ENCODE measurements around the gene TGFB1.

The TGFB1 gene

DNA sequence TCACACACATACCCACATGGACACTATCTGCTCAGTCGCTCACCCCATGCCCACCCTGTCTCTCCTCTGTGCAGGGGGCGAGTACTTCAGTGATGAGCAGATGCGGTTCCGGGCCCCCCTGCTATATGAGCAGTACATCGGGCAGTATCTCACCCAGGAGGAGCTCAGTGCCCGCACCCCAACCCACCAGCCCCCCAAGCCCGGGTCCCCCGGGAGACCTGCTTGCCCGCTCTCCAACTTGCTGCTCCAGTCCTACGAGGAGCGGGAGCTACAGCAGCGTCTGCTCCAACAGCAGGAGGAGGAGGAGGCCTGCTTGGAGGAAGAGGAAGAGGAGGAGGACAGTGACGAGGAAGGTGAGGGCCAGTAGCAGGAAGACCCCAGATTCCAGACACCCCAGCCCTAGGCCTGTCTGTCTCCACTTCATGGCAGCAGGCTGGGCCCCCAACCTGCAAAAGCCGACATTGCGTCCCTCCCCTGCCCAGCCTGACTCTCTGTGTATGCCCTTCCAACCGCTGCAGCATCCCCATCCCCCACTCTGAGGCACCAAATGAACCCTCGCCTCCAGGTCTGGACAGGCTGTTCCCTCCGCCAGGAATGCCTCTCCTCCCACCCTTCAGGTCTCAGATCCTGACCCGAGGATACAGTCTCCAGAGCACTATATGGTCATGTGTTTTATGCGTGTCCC lies 34.1 kb downstream of the TGFB1 start:
- DNase-seq, result no peak

DNA sequence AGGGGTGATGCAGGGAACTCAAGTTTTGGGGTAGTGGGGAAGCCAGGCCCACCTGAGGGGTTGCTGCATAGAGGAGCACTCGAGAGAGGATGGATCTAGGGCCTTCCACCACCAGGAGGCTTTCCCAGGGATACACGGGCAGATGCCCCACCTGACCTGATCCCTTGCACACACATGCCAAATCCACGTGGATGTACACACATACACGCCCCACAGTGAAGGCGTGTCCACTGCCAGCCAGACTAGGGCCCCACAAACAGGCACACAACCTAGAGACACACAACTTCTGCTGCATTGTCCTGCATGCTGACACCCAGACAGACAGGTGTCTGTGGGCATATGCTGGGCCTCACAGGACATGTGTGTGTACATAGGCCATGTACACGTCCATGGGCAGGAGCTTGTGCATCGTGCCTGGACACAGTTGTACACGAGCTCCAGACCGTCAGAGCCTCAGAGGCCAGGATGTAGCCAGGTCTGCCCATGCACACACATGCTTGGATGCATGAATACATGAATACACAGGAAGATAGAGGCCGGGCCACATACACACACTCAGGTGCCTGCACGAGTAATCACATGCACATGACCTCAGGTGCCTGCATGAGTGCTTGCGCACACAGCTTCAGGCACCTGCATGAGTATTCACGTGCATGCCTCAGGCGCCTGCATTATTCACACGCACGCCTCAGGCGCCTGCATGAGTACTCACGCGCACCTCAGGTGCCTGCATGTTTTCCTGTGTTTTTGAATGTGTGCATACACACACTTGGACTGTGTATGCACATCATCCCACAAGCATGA lies 34.8 kb downstream of the TGFB1 start:
- no peak for DNase-seq

DNA sequence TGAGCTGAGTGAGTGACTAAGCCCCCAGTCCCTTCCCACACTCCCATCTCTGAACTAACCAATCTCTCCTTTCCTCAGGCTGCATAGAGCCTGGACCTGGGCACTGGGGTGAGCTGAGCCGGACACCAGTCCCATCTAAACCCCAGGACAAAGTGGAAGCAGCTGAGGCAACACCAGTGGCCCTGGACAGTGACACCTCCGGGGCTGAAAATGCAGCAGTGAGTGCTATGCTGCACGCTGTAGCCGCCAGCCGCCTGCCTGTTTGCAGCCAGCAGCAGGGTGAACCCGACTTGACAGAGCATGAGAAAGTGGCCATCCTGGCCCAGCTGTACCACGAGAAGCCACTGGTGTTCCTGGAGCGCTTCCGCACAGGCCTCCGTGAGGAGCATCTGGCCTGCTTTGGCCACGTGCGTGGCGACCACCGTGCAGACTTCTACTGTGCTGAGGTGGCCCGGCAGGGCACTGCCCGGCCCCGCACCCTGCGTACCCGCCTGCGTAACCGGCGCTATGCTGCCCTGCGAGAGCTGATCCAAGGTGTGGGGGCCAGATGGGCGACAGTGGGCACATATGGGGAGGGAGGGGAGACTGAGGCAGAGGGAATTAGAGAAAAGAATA lies 37.3 kb downstream of the TGFB1 start:
- no peak for DNase-seq

DNA sequence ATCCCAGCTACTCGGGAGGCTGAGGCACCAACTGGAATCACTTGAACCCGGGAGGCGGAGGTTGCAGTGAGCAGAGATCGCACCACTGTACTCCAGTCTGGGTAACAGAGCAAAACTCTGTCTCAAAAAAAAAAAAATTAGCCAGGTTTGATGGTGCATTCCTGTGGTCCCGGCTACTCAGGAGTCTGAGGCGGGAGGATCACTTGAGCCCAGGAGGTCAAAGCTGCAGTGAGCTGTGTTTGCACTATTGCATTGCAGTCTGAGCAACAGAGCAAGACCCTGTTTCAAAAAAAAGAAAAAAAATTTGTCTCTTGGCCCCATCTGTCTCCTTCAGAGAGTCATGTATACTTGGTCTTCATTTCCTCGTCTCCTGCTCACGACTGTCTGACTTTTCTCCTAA lies 42.1 kb downstream of the TGFB1 start:
- DNase-seq, result no peak

DNA sequence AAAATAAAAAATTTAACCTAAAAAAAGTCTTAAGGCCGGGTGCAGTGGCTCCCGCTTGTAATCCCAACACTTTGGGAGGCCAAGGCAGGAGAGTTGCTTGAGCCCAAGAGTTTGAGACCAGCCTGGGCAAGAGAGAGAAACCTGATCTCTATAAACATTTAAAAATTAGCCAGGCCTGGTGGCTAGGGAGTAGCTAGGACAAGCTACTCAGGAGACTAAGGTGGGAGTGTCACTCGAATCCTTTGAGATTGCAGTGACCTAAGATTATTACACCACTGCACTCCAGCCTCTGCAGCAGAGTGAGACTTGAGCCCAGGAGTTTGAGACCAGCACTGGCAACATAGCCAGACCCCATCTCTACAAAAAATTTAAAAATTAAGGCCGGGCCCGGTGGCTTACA lies 42.6 kb downstream of the TGFB1 start:
- DNase-seq, result no peak

DNA sequence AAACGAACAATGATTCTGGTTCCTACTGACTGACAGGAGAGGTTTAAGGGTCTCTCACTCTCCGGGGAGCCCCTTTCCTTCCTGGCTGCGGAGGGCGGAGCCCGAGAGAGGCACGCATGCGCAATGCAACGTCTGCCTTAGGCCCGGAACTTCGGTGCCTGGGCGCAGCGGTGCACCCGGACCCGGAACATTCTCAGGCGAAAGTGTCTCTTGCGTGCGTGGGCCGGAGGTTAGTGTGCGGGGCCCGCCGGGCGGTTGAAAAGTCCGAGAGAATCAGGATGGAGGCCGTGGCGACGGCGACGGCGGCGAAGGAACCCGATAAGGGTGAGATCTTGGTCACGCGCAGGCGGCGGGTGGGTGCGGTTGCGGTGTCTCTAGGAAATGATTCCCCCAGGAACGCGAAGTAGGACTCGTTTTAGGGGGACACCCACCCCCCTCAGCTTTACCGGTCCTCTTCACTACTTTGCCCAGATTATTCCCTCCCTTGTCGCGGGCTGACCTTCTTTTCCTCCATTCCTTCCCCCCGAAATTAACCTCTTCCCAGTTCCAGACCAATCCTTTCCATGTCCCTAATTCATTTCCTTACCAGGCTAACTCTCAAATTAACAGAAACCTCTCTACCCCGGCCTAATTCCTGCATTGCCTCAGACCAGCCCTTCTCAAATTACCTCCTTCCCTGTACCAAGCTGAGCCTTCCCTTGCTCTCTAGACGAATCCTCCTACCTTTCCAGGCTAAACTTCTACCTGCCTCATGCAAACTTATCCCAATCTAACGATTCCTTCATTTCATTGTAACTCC lies 43.5 kb downstream of the TGFB1 start, which contains the start of gene CCDC97:
Gene CCDC97 (plus strand): TSS at position 140 of the 799 bp plus-strand sequence. CDS start 139 bp downstream, at position 279.
- peak; percentile 81 for DNase-seq

DNA sequence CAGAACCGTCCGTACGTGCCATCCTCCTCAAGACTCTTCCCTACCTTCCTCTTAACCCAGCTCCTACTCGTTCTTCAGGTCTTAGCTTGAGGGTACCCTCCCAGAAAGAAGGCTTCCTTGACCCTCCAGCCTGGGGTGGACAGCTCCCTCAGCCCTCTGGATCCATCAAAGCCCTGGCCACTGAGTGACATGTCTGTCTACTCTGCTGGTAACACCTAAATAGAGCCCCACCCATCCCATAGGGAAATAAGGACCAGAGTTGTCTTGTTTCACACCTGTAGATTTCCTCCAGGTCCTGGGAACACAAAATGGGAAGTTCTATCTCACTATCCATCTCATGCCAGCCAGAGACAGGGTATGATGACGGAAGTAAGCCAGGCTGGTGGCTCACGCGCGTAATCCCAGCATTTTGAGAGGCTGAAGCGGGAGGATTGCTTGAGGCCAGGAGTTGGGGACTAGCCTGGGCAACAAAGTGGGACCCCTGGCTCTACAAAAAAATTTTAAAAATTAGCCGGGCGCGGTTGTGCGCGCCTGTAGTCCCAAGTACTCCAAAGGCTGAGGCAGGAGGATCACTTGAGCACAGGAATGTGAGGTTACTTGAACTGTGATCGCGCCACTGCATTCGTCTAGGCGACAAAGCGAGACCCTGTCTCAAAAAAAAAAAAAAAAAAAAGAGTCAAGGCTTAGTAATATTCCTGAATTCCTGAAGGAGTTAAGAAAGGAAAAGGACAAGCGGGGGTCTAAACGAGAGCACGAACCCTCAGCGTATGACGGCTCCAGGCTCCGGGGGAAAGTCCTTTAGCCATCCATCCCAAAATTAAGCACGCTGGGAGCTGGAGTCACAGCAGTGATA lies 44.3 kb downstream of the TGFB1 start:
- DNase-seq, result no peak

DNA sequence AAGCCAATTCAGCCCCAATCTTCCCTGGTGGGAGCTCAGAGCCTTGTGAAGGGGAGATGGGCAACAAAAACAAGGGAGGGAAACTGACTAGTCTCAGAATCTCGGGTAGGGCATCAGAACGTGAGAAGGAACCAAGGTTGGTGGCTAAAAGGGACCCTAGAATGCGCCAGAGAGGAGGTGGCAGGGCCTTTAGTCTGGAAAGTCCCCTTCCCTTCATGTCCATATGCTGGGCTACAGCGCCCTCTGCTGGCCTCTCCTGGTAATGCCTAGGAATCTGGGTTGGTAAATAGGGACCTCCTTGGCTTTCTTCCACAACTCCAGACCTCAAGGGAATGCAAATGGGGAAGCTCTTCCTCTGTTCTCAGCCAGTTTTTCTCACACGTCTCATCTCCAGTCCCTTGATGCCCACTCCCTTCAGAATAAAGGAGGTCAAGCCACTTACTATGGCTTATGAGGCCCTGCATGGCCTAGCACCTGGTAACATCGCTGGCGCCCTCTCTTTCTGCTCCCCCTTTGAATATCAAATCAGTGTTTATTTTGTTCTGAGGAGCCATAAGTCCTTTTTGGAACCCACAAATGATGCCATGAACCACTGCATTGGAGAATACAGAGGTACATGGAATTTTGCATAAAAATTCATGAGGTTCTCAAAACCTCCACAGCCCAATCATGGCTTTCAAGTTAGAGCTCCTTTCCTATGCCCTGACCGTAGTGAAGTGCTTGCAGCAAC lies 45.1 kb downstream of the TGFB1 start:
- DNase-seq, result peak; percentile 86

DNA sequence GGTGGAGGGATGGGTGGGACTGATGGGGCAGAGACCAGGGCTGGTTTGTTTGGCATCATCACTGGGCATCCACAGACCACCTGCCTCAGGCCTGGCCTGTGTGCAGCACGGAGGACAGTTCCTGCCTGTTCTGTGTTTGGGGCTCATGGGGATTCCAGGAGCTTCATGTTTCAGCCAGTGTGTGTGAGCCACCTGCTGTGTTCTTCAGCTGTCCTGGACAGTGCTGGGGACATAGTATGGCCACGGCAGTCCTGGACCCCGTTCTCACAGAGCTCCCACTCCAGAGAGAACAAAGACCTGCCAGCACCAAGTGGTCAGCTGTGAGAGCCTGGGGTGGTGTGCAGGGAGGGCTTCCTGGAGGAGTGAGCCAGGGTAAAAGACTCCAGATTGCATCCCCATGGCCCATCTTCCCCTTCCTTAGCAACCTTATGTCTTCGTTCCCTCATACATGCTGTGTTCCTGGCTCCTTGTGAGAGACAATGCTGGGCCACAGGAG lies 45.7 kb downstream of the TGFB1 start:
- no peak for DNase-seq

DNA sequence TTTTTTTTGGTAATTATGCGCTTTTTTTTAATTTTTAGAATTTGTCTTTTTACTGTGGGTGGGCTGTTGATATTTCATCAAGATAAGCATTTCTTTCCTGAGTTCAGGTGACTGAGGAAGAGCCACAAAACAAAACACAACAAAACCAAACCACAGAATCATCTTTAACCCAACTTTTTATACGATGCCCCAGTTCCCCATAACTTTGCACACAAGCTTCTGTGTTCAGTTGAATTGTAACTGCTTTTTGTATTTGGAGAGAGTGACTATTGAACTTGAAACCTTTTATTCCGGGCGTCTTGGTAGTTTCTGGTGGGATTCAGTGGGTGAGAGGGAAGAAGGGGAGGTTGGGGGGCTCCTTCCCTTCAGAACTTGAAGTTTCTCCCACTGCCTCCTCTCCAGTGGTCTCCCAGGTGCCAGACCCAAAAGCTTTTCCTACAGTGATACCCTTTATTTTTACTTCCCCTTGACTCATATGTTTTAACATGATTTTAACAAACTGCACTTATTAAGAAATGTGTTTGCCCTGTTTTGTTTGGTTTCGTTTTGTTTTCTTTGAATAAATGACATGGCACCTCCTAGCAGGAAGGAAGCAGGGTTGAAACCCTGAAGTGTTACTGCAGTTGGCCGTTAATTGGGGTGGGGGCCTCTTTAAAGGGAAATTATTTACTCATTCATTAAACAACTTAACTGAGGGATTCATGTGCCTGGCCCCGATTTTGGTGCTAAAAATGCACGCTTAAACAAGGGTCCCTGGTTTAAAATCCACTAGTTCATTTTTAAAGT lies 46.4 kb downstream of the TGFB1 start:
- no peak for DNase-seq

DNA sequence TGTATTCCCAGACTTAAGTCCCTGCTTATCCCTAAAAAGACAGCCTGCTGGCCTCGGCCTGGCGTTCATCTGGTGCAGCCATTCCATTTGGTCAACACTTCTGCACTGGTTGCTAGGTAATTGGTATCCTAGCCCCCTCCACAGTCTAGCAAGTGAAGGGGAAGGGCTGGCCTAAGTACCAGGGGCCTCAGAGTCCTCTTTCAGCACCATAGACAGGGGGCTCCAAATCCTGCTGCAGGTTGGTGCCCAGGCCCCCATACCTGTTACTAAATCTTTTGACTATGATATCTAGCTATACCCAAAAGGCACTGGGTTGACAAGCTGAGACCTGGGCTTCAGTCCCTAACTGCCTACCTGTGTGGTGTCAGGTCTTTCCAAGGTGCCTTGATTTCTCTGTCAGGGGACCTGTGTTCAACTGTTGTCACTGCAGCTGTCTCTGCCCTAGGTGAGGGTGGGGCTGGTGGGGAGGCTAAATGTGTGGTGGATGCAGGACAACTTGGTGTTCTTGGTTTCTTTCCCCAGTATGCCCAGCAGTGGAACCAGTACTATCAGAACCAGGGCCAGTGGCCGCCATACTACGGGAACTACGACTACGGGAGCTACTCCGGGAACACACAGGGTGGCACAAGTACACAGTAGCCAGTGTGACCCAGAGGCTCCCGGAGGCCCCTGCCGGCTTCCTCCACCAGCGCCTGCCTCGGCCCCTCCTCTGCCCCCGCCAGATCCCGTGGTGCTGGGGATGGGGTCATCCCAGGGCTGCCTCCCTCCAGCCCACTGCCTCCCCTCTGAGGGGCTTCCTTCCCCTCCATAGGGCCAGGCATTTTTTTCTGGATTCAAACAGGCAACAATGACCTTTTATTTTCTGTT lies 47.6 kb downstream of the TGFB1 start:
- DNase-seq, result no peak

DNA sequence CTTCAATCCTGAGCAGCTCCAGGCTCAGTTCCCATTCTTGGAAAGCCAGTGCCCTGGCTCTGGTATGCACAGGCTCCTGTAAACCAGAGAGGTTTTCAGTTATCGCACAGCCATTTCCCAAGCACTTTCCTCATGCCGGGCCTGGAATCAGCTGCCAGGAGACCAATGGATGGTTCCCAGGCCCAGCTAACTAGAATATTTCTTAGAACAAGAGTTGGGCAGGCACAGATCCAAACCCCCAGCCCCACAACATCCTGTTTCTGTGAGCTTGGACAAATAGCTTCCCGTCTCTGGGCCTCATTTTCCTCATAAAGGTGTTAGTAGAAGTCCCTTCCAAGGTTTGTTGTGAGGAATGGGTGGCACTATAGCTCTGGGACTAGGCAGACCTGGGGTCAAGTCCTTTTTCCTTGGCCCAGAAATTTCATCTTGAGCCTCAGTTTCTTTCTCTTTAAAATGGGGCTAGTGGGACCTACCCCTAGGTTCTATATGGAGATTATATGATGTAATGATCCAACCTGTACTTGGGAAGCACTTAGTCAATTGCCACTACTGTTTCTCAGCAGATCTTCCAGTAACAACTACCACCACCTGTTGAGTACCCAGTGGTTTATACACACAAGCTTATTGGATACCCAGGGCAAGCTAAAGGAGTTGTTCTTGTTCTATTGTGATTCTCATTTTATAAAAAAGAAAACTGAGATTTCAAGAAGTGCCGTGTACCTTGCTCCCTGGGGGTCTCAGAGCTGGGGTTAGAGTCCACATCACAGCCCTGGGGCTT lies 48.8 kb downstream of the TGFB1 start:
- no peak for DNase-seq

DNA sequence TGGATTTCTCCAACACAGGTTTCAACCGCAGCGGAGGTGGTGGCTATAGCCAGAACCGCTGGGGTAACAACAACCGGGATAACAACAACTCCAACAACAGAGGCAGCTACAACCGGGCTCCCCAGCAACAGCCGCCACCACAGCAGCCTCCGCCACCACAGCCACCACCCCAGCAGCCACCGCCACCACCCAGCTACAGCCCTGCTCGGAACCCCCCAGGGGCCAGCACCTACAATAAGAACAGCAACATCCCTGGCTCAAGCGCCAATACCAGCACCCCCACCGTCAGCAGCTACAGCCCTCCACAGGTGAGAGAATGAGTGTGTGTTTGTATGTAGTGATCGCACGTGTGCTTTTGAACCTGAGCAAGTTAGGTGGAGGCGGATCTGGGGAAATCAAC lies 49.8 kb downstream of the TGFB1 start:
- DNase-seq, result no peak

DNA sequence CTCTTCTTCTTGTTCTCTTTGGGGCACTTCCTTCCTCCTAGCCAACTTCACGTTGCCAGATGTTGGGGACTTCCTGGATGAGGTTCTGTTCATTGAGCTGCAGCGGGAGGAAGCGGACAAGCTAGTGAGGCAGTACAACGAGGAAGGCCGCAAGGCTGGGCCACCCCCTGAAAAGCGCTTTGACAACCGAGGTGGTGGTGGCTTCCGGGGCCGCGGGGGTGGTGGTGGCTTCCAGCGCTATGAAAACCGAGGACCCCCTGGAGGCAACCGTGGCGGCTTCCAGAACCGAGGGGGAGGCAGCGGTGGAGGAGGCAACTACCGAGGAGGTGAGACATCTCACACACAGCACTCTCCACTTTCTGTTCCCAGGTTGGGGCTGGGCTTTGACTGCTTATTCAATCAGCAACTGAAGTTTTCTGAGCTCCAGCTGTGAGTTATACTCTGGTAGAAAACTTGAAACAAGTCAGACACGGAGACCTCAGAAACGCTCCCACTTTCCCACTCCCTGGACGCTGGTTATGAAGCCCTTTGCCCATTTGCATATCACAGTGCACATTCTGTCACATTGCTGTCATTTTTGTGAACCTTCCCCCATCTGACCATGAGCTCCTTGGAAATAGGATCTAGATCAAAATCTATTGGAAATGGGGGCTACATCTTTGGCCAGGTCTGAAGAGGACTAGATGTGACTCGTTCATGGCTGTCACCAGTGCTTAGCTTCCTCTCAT lies 50.9 kb downstream of the TGFB1 start:
- peak; percentile 50 for DNase-seq

DNA sequence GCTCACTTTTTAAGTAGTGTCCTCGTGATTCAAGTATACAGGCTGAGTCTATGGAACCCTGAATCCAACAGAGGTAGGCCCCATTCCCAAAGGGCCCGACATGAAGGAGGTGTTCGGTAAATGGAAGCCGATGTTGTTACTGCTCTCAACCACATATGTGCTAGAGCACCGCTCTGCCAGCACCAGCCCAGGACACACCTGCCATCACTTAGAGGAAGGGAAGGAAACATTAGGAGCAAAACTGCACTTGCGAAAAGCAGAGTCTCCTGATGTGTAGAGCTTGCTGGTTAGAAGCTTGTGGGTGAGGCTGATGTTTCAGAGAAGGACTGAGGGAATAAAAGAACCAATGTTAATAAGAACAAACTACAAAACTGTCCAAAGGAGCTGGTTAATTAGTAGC lies 53.2 kb downstream of the TGFB1 start:
- DNase-seq, result no peak

DNA sequence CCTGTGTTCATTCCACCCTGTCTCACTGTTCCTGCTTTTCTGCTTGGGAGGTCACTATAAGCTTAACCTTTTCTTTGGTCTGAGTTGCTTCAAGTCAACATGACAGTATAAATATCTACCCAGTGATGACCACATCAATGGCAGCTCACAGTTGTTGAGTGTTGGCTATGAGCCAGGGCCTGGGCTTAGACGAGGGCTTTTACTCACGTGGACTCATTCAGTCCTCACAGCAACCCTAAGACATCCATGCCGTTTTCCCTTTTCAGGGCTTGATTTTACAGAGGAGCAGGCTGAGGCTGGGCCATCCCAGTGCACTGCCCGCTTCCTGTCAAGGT lies 54.0 kb downstream of the TGFB1 start:
- no peak for DNase-seq

DNA sequence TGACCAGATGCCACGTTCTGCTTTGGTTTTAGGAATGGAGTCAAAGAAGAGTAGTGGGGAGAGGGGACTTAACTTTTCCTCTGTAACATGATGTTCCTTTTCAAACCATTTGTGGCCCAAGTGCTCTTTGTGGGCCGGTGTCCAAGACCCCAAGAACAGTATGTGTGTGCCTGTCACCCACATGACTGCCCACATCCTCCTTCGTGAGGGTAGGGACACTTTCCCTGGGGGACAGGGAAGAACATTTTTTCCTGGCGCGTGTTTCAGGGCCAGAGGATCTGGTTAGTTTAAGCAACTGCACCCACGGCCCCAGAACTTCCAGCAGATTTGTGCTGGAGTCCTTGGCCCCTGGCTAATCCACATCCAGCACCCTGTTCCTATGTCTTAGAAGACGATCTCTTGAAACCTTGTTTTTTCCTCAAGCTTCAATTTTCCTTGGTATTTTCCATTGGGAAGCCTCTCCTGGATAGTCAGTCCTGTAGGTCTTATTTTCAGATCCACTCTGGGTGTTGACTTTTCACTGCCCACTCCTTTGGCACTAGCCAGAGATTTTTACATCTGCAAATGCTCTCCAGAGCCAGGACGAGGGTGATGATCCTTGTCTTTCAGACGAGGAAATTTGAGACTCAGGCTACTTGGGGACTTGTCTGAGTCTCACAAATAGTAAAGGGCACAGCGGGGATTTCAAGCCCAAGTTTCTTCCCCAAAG lies 54.5 kb downstream of the TGFB1 start:
- DNase-seq, result no peak
